Prostate gland (tissue), 2 donors: ENCODE results near the gene PCOLCE2. TPM values are rescaled to one million over a fixed set of nuclear protein-coding genes. Genes with fewer than 3 reads are reported as not detected.
"Not testable (repeated sequence)": the region's sequence is repeated elsewhere in the genome, so short reads cannot be mapped to it uniquely, and the experiment has no call there.

Experiments used
- DNase-seq: peaks from one replicate; pipeline ENCODE4 v3.0.0-alpha.2; 2019; ENCODE audit warnings: low spot score
- H3K27ac ChIP-seq, 2 donors: fragments of 200-600 bp; sonication (generic); 2 replicates each; pipeline ENCODE4 v1.5.1; 2017 to 2019
- H3K27me3 ChIP-seq: fragments of 200-600 bp; sonication (generic); replicated peaks from 2 replicates; pipeline ENCODE4 v1.5.1; 2019; ENCODE audit not compliant: insufficient read depth
- H3K36me3 ChIP-seq, 2 donors: fragments of 200-600 bp; sonication (generic); 1 replicate in 1 of 2; 2 replicates in 1 of 2; pipeline versions ENCODE4 v1.5.1 to v1.8.1; 2017 to 2019
- H3K4me1 ChIP-seq: fragments of 200-600 bp; sonication (generic); replicated peaks from 2 replicates; pipeline ENCODE4 v1.5.1; 2019
- H3K4me3 ChIP-seq, 2 donors: fragments of 200-600 bp; sonication (generic); 2 replicates each; pipeline ENCODE4 v1.5.1; 2017 to 2019
- H3K9me3 ChIP-seq: fragments of 200-600 bp; sonication (generic); 2 replicates; pipeline ENCODE4 v1.5.1; 2017
- POLR2A ChIP-seq: fragments of 450-650 bp; IDR thresholded peaks from one replicate; pipeline ENCODE4 v1.6.1; 2016; ENCODE audit warnings: antibody characterized with exemption, mild to moderate bottlenecking
- POLR2AphosphoS5 ChIP-seq: sonication (generic); formaldehyde crosslinking; IDR thresholded peaks from one replicate; pipeline ENCODE4 v1.6.1; 2017; ENCODE audit warnings: antibody characterized with exemption
- WGBS: methylation state at CpG from one replicate; pipeline ENCODE4 v1.1.5; 2018; 5-methylcytosine and 5-hydroxymethylcytosine counted together
- intact Hi-C: fragments of 100-400 bp; cut with DNase I; formaldehyde crosslinking; loops from one replicate; pipeline ENCODE4 v1.14.2; 2022
- total RNA-seq, 2 donors: library from RNA; depleted of rRNA; stranded (reverse); fragments of >200 nt; gene quantifications; one replicate each; pipeline ENCODE4 v1.1.0, GENCODE V29; 2016
- TF ChIP-seq, protein P1 (sequence below), 4 experiments: fragments of 200-600 bp in 2 of 4; fragments of 450-650 bp in 2 of 4; sonication (generic) in 2 of 4; IDR thresholded peaks; 1 replicate in 3 of 4; 2 replicates in 1 of 4; pipeline ENCODE4 v1.5.1; 2016 to 2019; ENCODE audit warnings: antibody characterized with exemption in 4 of 4, mild to moderate bottlenecking in 2 of 4, moderate library complexity in 2 of 4

The PCOLCE2 gene
- total RNA-seq, 2 donors from 2014 or later, result 11.0 to 14.2 TPM

- no peaks in the 10 kb centered on the region for H3K4me1 ChIP-seq
- H3K27me3 ChIP-seq, result no peaks in the 10 kb centered on the region
- no peak for TF ChIP-seq POLR2A
- TF ChIP-seq, protein P1, sequence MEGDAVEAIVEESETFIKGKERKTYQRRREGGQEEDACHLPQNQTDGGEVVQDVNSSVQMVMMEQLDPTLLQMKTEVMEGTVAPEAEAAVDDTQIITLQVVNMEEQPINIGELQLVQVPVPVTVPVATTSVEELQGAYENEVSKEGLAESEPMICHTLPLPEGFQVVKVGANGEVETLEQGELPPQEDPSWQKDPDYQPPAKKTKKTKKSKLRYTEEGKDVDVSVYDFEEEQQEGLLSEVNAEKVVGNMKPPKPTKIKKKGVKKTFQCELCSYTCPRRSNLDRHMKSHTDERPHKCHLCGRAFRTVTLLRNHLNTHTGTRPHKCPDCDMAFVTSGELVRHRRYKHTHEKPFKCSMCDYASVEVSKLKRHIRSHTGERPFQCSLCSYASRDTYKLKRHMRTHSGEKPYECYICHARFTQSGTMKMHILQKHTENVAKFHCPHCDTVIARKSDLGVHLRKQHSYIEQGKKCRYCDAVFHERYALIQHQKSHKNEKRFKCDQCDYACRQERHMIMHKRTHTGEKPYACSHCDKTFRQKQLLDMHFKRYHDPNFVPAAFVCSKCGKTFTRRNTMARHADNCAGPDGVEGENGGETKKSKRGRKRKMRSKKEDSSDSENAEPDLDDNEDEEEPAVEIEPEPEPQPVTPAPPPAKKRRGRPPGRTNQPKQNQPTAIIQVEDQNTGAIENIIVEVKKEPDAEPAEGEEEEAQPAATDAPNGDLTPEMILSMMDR (IDR thresholded peaks at IDR 0.05), result no peak
- no peak for TF ChIP-seq POLR2AphosphoS5
- WGBS, result 91% methylated on average over 5 of the region's 5 CpGs
- no peak overlapping the region for H3K27ac ChIP-seq
- DNase-seq, result no peak
- H3K9me3 ChIP-seq, result no peaks in the 10 kb centered on the region
- H3K4me3 ChIP-seq, result no peak overlapping the region
- intact Hi-C loops, result no loop called here
- no peaks in the 10 kb centered on the region for H3K36me3 ChIP-seq
These were observed 13.8 kb downstream of the PCOLCE2 start for GRCh38 chr3:142875099-142875498.

GRCh38 chr3:142868382-142868781 lies 20.5 kb downstream of the PCOLCE2 start:
- H3K4me1 ChIP-seq, H3K27me3 ChIP-seq, H3K36me3 ChIP-seq, H3K27ac ChIP-seq, H3K4me3 ChIP-seq, DNase-seq, H3K9me3 ChIP-seq, intact Hi-C loops: not testable (repeated sequence)
- 92% methylated on average over 8 of the region's 8 CpGs for WGBS

DNA sequence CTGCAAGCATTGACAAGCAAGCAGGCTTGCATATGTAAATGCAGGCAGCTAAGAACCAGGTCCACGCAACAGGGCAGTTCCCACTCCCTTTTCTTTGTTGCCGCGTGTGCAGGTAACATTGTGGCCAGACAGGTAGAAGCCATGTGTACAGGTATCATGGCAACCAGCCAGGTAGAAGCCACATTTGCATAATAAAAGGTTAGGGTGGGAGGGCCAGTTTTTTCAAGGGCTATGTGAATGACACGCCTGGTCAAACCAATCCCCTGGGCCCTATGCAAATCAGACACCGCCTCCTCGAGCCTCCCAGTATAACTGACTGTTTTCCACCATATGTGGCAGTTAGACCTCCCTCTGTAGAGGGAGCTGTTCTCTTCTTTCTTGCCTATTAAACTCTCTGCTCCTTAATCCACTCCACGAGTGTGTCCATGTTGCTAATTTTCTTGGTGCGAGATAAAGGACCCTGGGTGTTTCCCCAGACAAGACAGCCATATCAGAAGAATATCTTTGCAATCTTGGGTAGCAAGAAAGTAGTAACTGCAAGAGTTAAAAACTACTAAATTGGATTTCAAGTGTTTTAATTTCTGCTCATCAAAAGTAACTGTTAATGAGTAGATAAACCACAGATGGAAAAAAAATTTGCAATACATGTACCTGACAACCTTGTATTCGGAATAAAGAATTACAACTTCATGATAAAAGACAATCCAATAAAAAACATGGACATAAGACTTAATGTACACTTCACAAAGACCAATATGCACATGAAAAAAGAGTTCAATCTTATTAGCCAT lies 21.8 kb downstream of the PCOLCE2 start:
- Histone ChIP-seq H3K4me1 (no peaks in the 10 kb centered on the region), H3K36me3 (no peaks in the 10 kb centered on the region), H3K9me3 (no peaks in the 10 kb centered on the region), H3K4me3 (no peak overlapping the region), H3K27ac (no peak overlapping the region), H3K27me3 (no peaks in the 10 kb centered on the region)
- TF ChIP-seq, protein P1 (IDR thresholded peaks at IDR 0.05), result no peak
- TF ChIP-seq POLR2A (no peak), POLR2AphosphoS5 (no peak)
- no peak for DNase-seq
- WGBS, result 61% methylated on average over 9 of the region's 9 CpGs
- intact Hi-C loops, result no loop called here

- DNase-seq, result no peak
- Histone ChIP-seq H3K27ac (no peak overlapping the region), H3K27me3 (no peaks in the 10 kb centered on the region), H3K4me1 (no peaks in the 10 kb centered on the region), H3K9me3 (no peaks in the 10 kb centered on the region), H3K4me3 (no peak overlapping the region), H3K36me3 (no peaks in the 10 kb centered on the region)
- WGBS, result 62% methylated on average over 8 of the region's 8 CpGs
- intact Hi-C loops, result no loop called here
- no peak for TF ChIP-seq POLR2AphosphoS5
- no peak for TF ChIP-seq POLR2A
- TF ChIP-seq, protein P1 (IDR thresholded peaks at IDR 0.05), result no peak
These were observed 24.7 kb downstream of the PCOLCE2 start for GRCh38 chr3:142863930-142864920.

DNA sequence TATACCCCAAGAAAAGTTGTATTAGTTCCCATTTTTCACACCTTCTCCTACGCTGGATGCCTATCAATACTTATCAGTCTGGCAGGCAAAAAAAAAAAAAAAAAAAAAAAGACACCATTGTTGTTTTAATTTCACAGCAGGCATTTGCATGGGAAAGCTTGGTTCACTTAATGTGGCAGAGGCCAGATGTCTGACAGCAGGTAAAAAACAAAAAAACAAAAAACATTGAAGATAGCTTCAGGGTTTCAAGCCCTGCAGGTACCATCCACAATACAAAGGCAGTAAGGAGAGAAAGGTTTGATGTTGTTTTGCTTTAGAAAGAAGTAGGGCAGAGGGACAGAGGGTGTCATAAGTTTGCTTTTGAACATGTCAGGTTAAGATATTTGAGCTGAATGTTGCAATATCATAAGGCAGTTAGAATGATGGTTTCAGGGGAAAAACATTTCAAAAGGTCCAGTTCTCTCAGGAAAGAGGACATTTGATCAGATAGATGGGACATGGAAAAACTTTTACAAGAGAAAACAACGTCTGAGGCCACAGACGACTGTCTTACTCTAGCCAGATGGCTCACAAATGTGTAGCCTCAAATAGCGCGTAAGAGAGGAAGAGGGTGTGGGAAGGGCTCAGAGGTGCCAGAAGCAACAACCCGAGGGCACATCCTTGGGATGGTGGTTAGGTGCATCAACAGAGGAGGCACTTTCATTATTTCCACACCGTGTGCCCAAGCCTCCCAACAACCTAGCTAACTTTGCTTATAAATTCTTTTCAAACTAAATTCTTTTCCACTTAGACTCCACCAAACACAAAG lies 25.7 kb downstream of the PCOLCE2 start:
- DNase-seq, result no peak
- WGBS, result 28% methylated on average over 7 of the region's 7 CpGs

More for the DNA sequence above, 25.7 kb downstream of the PCOLCE2 start:
- TF ChIP-seq, protein P1 (IDR thresholded peaks at IDR 0.05), result no peak
- TF ChIP-seq POLR2A (no peak), POLR2AphosphoS5 (no peak)
- intact Hi-C loops, result no loop called here
- Histone ChIP-seq H3K4me3 (no peak overlapping the region), H3K4me1 (no peaks in the 10 kb centered on the region), H3K27ac (no peak overlapping the region), H3K9me3 (no peaks in the 10 kb centered on the region), H3K27me3 (no peaks in the 10 kb centered on the region), H3K36me3 (no peaks in the 10 kb centered on the region)
